HG02852 (cell line): Measurements from ENCODE around the gene RANBP3.
"Not testable (repeated sequence)": the region's sequence is repeated elsewhere in the genome, so short reads cannot be mapped to it uniquely, and the experiment has no call there.

Source experiments
- ATAC-seq: cut with Tn5 transposase; IDR thresholded peaks from one replicate; pipeline ENCODE4 v1.9.1; 2021; ENCODE audit warnings: mild to moderate bottlenecking, moderate library complexity; ENCODE audit not compliant: unreplicated experiment

Gene RANBP3

GRCh38 chr19:5891572-5891937, 86.4 kb downstream of the RANBP3 start:
- ATAC-seq: no peak

DNA sequence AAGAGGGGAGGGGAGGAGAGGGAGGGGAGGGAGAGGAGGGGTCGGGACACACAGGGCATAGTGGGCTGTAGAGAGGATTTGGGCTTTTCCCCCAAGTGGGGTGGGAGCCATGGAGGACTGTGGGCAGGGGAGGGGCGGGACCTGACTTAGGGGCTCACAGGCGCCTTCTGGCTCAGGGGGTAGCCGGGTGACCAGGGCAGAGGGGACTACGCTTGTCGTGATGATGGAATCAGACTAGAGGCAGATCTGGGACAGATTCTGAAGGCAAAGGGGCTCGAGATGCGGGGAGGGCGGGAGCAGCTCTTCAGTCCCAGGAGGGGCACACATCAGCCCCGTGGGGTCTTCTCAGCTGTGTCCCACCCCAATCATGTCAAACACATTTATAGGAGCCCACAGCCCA, 87.8 kb downstream of the RANBP3 start:
- no peak for ATAC-seq

DNA sequence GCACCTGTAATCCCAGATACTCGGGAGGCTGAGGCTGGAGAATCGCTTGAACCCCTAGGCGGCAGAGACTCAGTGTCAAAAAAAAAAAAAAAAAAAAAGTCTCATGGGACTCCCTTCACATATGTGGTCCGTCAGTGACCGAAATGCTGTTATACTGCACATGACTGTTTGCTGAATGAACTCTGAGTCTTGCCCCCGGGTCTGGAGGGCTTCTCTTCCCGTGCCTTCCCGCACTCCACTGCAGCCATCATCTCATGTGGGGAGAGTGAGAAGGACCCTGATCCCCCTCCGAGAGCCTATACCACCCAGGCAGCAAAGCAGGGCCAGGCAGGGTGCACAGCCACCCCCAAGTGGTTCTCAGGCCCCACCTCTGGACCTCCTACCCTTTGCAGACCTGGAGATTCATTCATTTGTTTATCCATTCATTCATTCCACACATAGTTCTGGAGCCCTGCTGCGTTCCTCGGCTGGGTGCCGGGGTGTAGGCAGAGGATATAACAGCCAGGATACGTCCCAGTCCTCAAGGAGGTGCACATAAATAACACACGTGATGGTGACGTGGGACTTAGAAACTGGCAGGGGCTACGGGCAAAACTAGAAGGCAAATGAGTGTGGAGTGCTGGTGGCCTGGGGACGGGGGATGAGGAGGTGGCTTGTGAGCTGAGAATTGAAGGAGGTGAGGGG, 88.5 kb downstream of the RANBP3 start:
- no peak for ATAC-seq

DNA sequence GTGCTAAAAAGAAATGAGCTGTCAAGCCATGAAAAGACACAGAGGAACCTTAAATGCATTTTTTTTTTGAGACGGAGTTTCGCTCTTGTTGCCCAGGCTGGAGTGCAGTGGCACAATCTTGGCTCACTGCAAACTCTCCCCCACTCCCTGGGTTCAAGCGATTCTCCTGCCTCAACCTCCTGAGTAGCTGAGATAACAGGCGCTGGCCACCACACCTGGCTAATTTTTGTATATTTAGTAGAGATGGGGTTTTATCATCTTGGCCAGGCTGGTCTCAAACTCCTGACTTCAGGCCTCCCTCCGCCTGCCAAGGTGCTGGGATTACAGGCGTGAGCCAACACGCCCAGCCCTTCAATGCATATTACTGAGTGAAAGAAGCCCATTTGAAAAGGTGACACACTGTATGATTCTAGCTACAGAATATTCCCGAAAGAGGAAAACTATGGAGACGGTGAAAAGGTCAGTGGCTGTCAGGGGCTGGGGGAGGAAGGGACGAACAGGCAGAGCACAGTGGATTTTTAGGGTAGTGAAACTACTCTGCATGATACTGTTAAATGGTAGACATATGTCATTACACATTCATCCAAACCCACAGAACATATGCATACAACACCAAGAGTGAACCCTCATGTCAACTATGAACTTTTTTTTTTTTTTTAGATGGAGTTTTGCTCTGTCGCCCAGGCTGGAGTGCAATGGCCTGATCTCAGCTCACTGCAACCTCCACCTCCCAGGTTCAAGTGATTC, 93.7 kb downstream of the RANBP3 start:
- ATAC-seq: not testable (repeated sequence)

- not testable (repeated sequence) for ATAC-seq
These were observed 94.6 kb downstream of the RANBP3 start for GRCh38 chr19:5883157-5883873.

DNA sequence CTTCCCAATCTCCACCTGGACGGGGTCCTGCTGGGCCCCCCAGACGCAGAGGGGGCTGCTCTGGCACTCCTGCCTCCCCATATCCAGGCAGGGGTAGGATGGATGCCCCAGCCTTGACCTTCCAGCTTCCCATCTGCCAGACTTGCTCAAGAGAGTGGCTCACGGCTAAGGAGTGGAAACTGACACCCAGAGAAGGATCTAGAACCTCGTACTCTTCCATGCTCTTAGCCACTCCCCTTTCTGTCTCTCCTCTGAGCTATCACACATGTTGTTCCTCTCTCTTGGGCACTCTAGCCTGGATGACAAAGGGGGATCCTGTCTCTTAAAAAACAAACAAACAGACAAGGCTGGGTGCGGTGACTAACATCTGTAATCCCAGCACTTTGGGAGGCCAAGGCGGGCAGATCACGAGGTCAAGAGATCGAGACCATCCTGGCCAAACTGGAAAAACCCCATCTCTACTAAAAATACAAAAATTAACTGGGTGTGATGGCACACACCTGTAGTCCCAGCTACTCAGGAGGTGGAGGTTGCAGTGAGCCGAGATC, 95.4 kb downstream of the RANBP3 start:
- ATAC-seq: no peak

DNA sequence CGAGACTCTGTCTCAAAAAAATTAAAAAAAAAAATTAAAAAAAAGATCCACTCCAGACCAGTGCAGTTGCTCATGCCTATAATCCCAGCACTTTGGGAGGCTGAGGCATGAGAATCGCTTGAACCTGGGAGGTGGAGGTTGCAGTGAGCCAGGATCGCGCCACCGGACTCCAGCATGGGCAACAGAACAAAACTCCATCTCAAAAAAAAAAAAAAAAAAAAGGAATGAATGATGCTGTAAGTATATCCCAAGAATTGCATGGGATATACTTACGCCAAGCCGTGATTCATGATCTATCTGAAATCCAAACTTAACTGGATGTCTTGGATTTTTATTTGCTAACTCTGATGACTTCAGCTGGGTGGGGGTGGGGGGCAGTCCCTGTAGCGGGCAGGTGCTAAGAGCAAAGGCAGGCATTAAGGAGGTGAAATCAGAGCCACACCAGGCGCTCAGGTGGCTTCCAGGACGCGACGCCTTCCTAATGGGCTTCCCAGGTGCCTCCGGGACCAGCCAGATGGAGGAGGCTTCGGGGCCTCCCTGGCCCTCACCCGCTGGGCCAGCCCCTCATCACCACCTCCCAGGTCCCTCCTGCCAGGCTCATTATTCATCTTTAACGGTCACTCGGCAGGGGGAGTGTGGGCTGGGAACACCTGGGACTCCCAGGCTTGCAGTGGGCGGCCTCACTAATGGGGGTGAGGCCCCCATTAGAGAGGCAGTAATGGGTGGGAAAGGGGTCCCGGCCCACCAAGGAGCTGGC, 96.2 kb downstream of the RANBP3 start:
- no peak for ATAC-seq

DNA sequence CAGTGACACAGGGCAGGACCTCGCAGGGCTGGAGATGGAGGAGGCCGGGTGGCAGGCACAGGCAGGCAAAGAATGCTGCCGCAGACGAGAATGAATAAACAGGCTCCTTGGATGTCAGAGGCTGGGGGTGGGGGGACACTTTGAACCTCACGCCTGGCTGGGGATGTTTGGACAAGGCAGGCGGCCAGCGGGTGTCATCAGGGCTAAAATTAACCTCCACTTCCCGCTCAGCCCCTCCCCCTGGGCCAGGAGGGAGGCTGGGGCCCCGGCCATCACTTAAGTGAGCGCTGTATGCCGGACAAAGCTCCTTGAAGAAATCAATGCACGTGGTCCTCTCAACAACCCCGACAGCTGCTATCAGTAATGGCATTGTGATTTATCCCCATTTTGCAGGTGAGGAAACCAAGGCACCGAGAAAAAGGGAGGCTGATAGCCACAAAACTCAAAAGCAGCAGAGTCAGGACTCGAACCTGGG, 97.3 kb downstream of the RANBP3 start:
- ATAC-seq: no peak

DNA sequence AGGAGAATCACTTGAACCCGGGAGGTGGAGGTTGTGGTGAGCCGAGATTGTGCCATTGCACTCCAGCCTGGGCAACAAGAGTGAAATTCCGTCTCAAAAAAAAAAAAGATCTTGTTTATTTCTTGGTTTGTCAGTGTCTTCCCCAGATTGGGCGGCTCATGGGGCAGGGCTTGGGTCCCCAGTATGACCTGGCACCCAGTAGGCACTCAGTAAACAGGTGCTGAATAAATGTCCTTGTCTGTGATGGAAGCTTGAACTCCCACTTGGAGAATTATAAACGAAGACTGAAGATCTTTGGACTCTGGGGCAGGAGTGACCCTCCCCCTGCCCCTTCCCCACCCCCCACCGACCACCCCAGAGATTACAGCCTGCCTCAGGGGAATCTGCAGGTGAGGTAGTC, 97.7 kb downstream of the RANBP3 start:
- ATAC-seq: no peak

DNA sequence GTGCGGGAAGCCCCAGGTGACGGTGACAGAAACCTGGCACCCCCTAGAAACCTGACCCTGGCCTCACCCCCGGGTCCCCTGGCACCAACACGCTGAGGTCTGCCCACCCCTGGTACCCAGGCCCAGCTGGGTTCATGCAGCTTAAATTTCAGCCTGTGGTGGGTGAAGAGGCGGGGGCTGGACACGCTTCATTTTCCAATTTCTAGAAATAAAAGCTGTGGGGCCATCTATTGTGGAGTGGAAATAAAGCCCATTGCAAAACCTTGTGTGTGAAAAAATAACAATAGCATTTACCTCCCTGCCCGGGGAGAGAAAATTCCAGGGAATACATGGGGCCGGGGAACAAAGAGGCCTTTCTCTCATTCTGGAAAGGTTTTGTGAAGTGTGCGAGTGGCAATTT, 100.1 kb downstream of the RANBP3 start:
- ATAC-seq: no peak

GRCh38 chr19:5877427-5877826, 100.5 kb downstream of the RANBP3 start:
- no peak for ATAC-seq

DNA sequence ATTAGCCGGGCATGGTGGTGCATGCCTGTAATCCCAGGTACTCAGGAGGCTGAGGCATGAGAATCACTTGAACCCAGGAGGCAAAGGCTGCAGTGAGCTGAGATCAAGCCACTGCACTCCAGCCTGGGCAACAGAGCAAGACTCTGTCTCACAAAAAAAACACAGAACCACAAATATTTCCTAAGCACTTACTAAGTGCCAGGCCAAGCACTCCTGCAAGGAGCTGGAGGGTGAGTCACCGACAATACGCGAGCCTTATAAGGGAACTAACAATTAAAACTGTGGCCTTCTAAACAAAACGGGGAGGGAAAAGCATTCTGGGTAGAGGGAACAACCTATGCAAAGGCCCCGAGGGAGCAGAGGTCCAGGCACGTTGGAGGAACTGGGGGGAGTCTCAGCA, 103.4 kb downstream of the RANBP3 start:
- ATAC-seq: not testable (repeated sequence)

- no peak for ATAC-seq
These were observed 104.2 kb downstream of the RANBP3 start for GRCh38 chr19:5873617-5874199.

- no peak for ATAC-seq
These were observed 107.0 kb downstream of the RANBP3 start for GRCh38 chr19:5870986-5871394.

GRCh38 chr19:5867201-5868136, 110.5 kb downstream of the RANBP3 start:
- no peak for ATAC-seq
